D341Med (cell line): ENCODE results near the gene CPEB4.

Experiments used
- DNase-seq: peaks from one replicate; pipeline ENCODE4 v3.0.0; 2012; ENCODE audit warnings: low spot score

CPEB4 gene

DNA sequence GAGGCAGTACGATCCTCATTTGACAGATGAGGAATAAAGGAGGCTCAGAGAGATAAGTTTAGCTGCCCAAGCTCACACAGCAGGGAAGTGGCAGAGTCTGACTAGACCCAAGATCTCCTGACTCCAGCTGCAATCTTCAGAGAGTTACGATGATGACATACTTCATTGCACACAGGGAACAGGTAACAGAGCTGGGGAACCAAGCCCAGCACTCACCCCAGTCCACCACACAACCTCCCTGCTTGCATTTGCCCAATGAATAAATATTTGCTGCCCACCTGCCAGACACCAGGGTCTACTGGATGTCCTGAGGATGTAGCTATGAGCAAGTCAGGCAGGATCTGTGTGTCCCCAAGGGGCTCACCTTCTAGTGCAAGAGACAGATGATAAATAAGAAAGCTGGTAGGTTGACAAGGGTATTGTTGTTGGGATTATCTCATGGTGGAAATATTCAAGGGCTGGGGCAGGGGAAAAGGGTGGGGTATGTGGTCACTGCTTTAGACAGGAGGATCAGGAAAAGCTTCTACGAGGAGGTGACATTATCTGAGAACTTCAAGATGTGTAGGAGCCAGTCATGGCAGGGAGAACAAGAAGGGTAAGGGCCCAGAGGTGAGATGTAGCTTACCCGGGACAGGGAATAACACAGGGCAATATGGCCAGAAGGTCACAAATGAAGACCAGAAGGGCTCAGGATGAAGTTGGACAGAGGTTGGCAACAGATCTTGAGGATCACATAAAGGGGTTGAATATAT lies 28.6 kb upstream of the CPEB4 start:
- no peak for DNase-seq

DNA sequence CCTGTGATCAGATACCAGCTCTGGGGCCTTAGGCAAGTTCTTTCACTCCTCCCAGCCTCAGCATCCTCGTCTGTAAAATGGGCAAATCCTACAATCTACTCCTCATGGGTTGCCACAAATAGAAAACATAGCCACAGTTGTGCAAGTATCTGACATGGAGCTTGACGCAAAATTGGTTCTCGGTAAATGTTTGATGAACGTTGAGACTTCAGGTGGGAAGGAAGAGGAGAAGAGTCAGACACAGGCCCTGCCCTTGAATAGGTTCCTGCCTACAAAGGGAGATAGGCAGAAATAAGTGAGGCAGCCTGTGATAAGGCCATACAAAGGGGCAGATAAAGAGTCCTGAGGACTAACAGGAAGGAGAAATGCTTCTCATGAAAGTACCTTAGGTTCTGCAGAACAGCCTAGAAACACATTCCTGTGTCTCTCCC lies 26.1 kb upstream of the CPEB4 start:
- DNase-seq = no peak

DNA sequence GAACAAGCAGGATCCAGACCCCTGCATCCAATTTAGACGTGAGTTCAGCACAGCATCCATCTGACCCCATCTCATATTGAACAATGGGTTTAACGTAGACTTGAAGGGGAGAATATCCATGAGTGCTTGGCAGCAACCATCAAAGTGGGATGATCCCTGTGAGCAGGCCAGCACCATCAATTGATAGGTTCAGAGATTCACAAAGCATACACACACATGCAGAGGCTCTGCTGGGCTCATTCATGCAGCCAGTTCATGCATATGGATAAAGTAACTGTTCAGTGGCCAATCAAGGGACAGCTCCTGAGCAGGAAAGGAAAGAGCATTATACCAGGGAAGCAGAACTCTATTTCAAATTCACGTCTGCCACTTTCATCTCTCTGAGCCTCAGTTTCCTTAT lies 24.8 kb upstream of the CPEB4 start:
- DNase-seq = no peak

DNA sequence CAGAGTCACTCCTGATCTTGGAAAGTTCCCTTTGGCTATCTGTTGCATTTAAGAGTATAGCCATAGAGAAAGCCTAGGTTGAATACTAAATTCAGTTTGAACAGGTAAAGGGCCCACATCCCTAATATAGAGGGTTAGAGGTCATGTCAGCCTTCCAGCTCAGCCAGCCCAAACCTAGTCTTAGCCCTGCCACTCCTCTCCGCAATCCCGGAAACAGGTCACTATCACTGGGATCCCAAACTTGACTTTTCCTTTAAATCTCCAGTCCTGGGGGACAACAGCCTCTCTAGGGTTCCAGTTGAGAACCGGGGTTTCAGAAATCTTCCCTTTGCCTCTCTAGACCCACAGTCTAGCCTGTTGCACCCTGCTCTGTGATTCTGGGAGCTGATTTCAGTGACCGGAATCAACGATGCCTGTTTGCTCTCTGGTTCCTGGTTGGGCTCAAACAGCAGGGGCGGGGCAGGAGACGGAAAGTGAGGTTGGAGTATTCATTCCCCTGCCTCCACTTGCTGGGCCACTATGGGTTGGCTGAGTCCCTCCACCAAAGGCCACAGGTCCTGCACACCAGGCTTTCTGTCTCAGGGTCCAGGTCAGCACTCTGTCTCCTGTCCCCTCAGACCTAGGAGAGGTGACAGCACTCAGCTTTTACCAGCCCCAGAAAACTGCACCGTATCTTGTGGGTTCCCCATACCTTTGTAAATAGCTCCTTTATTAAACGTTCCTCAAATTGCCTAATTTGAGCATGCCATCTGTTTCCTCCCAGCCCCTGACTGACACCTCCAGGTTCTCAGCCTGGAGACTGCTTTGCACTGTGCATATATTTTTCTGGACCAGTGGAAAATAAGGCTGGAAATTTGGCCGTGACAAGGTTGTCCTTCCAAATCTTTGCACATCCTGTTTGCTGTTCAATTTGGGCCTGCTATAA lies 23.8 kb upstream of the CPEB4 start:
- no peak for DNase-seq

DNA sequence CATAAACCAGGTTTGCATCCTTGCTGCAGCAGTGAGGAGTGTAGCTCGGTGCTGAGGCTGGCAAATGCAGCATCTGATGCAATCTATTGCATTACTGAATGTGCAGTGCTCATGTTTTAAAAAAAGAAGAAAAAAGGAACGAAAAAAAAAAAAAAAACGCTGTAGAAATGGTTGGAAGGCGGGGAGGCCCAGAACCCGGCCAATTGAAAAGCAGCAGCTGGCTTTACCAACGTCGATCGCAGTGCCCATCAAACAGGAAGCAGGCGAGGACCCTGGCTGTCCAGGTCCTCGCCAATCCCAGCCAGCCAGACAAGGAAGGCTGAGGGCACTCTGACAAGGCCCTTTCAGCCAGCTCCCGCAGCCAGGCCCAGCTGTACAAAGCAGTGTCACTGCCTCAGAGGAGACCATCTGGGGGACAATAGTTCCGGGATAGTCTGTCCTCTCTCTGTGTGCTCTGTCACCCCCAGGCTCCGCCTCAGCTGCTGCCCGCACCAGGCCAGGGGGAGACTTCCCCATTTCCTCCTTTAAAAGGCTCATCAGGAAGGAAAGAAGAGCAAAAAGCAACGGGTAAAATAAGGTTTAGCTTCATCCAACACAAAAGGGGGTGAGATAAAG lies 21.8 kb upstream of the CPEB4 start:
- no peak for DNase-seq

DNA sequence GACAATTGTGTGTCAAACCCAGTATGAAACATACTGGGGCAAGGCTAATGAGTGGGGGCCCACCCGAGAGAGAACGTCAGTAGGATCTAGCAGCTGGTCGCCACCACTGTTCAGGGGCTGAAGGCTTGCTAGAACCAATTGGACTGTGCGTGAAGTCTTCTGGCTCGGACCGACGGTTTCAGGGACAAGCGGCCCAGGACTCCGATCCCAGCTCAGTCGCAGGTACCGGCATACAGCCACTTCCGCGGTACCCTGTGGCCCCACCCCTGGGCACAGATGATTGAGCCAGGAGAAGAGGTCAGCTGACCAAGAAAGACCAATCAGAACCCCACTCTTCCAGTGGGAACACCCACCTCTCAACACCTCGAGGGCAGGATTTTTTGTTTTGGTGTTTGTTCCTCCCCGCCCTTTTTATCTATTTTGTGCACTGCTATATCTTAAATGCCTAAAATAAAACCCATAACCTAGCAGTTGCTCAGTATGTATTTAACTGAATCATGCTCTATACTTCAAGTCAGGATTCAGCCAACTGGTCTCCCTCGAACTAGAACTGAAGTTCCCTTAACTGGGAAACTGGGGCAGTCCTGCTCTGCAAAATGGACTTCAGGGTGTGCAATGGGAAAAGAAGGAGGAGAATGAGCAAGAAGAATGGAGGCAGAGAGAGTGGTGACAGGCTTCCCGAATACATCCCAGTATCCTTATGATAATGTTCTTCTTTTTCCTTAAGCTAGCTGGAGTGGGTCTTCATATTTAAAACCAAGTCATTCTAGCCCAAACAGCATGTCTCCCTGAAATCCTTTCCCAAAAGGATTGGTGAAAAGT lies 21.1 kb upstream of the CPEB4 start:
- no peak for DNase-seq

DNA sequence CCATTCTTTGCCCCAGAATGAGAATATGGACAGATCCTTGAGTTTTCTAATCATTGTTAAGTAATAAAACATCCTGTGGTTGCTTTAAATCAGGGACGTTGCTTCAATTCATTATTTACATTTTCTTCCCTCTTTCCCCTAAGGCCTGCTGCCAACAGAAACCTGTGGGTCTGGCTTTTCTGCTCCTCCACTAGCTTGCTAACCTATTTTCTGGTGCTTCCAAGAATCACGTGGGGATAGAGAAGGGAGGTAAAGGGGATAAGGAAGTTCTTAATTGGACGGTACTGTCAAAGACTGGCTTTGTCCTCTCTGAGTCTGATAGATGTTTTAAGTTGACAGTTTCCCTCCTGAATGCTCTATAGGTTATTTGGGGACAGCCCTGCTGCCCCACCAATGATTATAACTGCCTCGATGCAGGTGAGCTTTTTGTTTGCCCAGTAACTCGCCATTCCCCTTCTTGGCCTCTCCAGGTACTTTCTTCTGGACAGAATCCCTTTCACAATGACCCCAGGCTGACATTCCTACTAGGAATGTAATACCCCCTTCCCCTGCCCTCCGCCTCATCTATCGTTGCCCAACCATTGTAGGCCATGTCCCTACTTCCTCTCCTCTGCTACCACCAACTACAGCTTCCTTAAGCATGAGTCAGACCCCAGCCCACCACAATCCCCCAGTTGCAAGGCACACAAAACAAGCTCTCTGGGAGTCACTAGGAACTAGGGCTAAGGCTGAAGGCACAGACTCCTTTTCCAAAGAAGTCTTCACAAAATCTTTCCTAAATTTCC lies 19.9 kb upstream of the CPEB4 start:
- DNase-seq = no peak

DNA sequence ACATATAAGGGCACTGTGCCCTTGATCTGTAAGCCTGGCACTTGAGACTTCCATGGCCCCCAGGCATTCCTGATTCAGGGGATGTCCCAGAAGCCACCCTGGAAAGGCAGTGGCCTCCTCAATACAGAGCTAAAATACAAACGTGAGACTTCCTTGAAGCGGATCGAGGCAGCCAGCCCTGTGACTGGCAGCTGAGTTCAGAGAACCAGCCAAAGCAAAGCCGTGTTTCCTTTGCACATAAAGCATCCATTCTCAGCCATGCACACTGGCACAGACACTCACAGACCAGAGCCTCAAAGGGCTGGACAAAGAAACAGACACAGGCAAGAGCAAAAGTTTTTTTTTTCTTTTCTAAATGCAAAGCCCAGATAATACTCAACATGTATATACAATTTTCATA lies 18.8 kb upstream of the CPEB4 start:
- no peak for DNase-seq

DNA sequence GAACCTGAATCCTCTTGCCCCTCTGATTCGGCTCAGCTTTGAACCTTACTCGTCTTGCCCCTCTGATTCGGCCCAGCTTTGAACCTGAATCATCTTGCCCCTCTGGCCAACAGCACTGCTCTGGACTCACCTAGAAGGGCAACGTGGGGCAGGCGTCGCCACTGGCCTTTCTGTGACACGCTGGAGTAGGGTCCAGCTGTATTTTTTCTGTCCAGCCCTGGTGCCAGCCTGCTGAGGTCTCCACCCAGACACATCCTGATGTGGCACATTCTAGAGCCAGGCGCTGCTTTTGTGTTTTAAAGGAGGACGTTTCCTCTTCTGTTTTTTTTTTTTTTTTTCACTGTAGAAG lies 15.2 kb upstream of the CPEB4 start:
- no peak for DNase-seq

DNA sequence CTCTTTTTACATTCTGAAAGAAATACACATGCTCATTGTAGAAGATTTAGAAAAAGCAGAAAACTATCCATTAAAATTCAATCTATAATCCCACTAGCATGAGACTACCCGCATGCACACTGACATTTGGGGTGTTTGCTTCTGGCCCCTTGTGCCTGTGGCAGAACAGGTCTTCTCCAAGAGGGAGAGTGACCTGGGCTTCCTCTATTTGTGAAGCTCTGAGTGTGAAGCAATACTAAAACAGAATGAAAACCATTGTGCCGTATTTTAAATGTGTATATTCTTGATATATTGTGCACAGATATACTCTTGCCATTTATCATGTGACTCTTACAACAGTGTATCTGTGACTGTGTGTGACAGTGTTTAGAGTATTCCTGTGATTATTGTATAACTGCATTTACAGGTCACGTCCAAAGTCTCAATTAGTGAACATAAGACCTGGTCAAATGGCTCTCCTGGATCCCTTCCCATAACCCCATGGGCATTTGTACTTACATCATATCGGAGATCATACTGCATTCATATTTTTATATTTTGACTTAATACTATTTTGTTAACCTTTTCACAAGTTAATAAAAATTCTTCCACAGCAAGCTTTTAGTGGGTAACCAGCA lies 14.7 kb upstream of the CPEB4 start:
- no peak for DNase-seq

DNA sequence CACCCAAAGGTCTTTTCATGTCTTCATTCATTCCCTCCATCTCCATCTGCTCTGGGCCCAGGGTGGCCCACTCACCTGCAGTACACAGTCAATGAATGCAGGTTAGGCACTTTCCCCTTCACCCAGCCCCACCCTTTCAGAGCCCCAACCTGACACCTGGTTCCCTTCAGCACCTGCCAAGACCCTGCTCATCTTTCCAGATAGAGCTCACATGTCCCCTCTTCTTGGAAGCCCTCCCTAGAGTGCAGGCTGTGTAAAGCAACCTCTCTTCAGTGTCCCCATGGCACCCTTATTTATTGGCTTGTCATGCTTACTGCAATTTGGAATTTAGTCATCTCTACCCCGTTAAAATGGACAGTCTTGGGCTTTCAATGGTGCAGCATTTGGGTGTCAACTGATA lies 13.0 kb upstream of the CPEB4 start:
- DNase-seq = no peak

DNA sequence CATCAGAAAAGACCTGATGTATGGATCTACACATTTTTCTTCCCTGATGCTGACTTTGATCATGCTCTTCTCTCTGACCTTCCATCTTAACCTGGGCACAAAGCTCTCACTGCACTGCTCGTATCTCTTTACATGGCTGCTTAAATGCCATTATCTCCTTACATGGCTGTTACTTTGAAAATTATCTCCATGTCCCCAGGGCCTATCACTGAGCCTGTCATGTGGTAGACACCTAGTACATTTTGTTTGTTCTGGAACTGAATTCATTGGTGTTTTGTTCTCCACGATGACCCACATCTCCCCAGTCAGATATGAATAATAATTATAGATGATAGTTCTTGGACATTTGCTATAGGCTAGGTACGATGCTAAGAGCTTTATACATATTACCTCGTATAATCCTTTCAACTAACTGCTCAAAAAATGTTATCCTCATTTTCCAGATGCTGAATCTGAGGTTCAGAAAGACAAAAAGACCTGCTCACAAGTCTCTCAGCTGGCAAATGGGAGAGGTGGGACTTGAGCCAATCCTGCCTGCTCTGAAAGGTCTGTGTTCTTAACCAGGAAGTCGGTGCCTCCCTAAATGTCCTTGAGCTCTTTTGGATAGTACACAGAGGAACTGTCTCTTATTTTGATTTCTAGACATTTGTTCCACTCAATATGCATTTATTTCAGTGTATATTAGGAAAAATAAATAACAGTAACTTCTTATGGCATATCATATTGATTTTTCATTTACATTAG lies 9.8 kb upstream of the CPEB4 start:
- DNase-seq = no peak

DNA sequence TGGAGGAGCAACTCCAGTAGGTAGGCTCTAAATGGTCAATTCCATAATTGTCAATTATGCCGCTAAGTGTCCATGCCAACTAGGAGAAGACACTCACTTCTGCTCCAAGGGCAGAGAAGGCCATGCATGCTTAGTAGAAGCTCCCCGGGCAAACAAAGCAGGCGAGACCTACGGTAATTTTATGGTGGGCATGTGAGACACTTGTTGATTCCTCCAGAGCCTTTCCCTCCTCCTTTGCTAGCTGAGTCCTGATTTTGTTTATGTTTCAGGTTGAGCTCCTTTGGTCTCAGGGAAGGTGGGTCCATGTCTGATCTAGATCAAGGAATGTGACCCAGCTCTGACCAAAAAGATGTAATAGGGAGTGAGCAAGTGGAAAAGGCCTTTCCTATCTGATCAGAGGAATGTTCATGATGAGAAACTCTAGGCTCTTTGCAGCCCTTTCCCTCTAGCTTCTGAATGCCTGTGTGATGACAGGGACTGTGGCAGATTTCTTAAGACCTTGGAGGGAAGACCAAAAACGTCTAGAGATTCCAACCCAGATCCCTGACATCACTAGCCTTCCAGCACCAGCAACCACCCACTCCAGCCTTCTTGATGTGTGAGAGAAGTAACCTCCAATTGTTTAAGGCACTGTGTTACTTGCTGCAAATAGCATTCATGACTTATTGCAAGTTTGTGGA lies 7.7 kb upstream of the CPEB4 start:
- no peak for DNase-seq

DNA sequence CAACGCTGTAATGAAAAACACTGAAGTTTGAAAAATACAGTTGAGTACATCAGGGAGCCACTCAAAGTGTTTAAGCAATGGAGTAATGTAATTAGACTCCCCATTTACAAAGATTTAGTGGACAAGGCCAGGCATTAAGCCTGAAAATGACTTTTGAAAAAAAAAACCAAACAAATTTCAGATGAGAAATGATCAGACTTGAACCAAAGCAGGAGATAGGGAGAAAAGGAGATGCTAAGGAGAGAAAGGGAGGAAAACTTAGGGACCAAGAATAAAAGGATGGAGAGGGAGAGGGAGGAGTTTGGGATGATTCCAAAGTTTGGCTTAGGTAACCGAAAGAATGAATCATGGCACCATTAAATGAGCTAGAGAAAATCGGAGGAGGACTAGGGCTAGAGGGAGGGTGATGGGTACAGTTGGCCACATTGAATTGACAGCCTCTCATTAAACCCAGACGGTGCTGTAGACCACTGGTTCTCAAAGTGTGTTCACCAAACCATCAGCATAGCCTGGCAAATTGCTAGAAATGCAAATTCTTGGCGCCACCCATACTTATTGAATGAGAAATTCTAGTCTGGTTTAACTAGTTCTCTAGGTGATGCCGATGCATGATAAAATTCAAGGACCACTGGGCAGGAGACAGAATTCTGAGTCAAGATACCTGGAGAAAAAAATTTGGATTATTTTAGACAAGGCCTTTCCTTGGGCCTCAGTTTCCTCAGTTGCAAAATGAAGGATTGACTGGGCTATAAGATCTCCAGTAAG lies 6.2 kb upstream of the CPEB4 start:
- DNase-seq = no peak

DNA sequence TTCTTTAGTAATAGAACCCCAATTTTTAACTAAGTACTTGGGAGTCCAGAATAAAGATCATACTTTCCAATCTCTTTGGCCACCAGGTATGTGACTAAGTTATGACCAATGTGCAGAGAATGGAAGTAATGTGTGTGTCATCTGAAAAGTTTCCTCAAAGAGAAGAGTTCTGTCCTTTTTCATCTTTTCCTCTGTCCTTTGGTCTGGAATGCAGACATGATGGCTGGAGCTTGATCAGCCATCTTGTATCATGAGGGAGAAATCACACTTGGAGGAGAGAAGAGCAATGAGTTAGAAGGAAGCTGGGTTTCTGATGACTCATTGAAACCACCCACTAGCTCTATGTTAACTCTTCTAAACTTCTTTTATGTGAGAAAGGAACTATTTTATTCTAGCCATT lies 5.5 kb upstream of the CPEB4 start:
- DNase-seq = no peak

DNA sequence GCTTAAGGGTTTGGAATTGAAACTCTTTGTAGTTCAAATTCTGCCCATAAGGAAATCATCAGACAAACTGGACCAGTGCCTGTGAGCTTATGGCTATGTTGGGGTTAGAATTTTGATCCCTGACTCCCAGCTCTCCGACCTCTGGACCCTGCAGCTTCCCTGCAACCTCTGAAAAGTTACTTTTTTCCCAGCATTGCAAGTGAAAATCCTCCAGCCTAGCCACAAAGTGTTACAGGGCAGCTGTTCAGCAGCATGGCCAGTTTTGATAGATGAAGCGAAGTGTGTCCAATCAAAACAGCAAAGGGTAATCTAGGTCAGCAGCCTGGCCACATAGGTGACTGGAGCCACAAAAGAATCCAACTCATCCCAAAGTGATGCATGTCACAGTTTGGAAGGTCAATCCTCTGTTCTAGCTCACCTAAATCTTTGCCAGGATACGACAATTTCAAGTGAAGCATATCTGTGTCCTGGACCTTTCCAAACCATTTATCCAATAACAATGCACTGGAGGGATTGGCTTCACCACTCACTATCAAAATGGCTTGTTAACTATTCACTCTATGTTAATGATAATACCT lies 4.7 kb upstream of the CPEB4 start:
- no peak for DNase-seq

DNA sequence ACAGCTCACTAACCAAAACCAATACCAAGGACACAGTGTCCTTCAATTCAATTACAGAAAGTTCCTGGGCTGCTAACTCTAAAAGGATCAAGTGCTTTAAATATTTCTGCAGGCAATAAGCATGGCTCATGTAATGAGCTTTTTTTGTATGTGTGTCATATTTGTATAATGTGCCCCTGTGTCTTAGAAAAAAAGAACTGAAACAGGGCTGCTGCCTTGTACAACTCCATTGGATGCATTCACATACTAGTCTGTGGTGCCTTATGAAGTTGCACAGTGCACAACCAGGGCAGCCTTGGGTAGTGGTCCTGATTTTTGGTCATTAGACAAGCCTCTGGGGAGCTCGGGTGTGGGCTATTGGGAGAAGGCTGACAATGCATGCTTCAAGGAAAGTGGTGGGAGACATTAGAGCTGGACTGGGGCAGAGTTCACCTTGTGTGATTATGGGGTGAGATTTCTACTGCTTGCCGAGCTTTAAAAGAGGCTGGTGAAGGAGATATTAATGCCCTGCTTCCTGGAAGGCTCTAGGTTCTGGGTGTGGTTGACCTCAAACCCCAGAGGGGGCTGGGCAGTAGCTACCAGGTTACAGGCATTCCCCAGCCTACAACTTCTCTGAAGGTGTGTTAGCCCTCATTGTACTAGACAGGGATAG lies 3.6 kb upstream of the CPEB4 start:
- no peak for DNase-seq

DNA sequence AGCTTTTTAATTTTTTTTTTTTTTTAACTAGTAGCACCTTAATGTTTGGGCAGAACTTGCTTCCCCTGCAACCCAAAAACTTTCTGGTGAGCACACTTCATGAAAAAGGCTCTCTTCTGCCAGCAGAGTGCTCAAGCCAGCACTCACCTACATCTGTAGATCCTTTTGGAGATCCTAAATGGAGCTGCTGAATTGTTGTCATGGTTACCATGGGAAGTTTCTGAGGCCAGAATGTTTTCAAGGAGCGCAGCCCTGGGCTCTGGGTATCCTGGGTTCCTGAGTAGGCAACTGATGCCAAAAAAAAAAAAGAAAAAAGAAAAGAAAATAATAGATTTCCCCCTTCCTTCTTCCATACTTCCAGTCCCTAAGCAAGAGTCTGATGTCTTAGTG lies 3.1 kb upstream of the CPEB4 start:
- no peak for DNase-seq
